ENCODE measurements around the gene FXYD1.

Gene FXYD1

GRCh38 chr19:35124098-35125060 is 14.2 kb upstream of the FXYD1 start:
- Histone ChIP-seq H3K9ac (ENCODE audit: low read depth, low read length) (no peak overlapping the region), H3K27ac (ENCODE audit: low read length) (no peak overlapping the region), H3K27me3 (ENCODE audit: insufficient read depth, low read length, poor library complexity) (no peaks in the 10 kb centered on the region), H4K20me1 (ENCODE audit: insufficient read depth, low read length) (no peaks in the 10 kb centered on the region), H3K4me1 (ENCODE audit: insufficient read depth, low read length) (no peaks in the 10 kb centered on the region), H2AFZ (ENCODE audit: low read depth, low read length) (no peak overlapping the region), H3K4me2 (ENCODE audit: insufficient read depth, low read length) (no peak overlapping the region), H3K79me2 (ENCODE audit: insufficient read depth, low read length) (no peaks in the 10 kb centered on the region), H3K36me3 (ENCODE audit: insufficient read depth, low read length) (no peaks in the 10 kb centered on the region), H3K9me3 (ENCODE audit: insufficient read depth, low read length, severe bottlenecking) (no peaks in the 10 kb centered on the region), H3K4me3 (ENCODE audit: low read depth in 1 of 2, low read length in 2 of 2) (no peak overlapping the region)
- TF ChIP-seq EZH2 (IDR thresholded peaks at IDR 0.05; ENCODE audit: borderline replicate concordance, low read depth, low read length, severe bottlenecking) (no peak), CTCF (IDR thresholded peaks at IDR 0.05; ENCODE audit: borderline replicate concordance, extremely low read depth, low read length, poor library complexity, severe bottlenecking) (no peak)
- ATAC-seq (ENCODE audit: insufficient read depth, low read depth) = no peak
- no peak for DNase-seq

GRCh38 chr19:35125270-35125717 is 13.3 kb upstream of the FXYD1 start:
- TF ChIP-seq EZH2 (IDR thresholded peaks at IDR 0.05; ENCODE audit: borderline replicate concordance, low read depth, low read length, severe bottlenecking) = no peak
- no peak for TF ChIP-seq CTCF (IDR thresholded peaks at IDR 0.05; ENCODE audit: borderline replicate concordance, extremely low read depth, low read length, poor library complexity, severe bottlenecking)

GRCh38 chr19:35125749-35126623 is 12.6 kb upstream of the FXYD1 start:
- no peaks in the 10 kb centered on the region for H3K79me2 ChIP-seq (ENCODE audit: insufficient read depth, low read length)
- H3K27me3 ChIP-seq (ENCODE audit: insufficient read depth, low read length, poor library complexity) = no peaks in the 10 kb centered on the region
- no peaks in the 10 kb centered on the region for H3K4me1 ChIP-seq (ENCODE audit: insufficient read depth, low read length)
- H3K36me3 ChIP-seq (ENCODE audit: insufficient read depth, low read length) = no peaks in the 10 kb centered on the region
- DNase-seq = no peak
- H3K4me3 ChIP-seq (ENCODE audit: low read depth in 1 of 2, low read length in 2 of 2) = no peak overlapping the region
- H3K9me3 ChIP-seq (ENCODE audit: insufficient read depth, low read length, severe bottlenecking) = no peaks in the 10 kb centered on the region
- ATAC-seq (ENCODE audit: insufficient read depth, low read depth) = no peak
- no peak for TF ChIP-seq CTCF (IDR thresholded peaks at IDR 0.05; ENCODE audit: borderline replicate concordance, extremely low read depth, low read length, poor library complexity, severe bottlenecking)
- no peak overlapping the region for H3K27ac ChIP-seq (ENCODE audit: low read length)
- H3K4me2 ChIP-seq (ENCODE audit: insufficient read depth, low read length) = no peak overlapping the region
- H4K20me1 ChIP-seq (ENCODE audit: insufficient read depth, low read length) = no peaks in the 10 kb centered on the region
- H2AFZ ChIP-seq (ENCODE audit: low read depth, low read length) = no peak overlapping the region
- no peak overlapping the region for H3K9ac ChIP-seq (ENCODE audit: low read depth, low read length)

More at GRCh38 chr19:35125270-35125717, 13.3 kb upstream of the FXYD1 start:
- H3K27ac ChIP-seq (ENCODE audit: low read length) = no peak overlapping the region
- H3K79me2 ChIP-seq (ENCODE audit: insufficient read depth, low read length) = no peaks in the 10 kb centered on the region
- no peaks in the 10 kb centered on the region for H4K20me1 ChIP-seq (ENCODE audit: insufficient read depth, low read length)
- ATAC-seq (ENCODE audit: insufficient read depth, low read depth) (no peak), DNase-seq (no peak)
- no peak overlapping the region for H2AFZ ChIP-seq (ENCODE audit: low read depth, low read length)
- H3K4me1 ChIP-seq (ENCODE audit: insufficient read depth, low read length) = no peaks in the 10 kb centered on the region
- H3K36me3 ChIP-seq (ENCODE audit: insufficient read depth, low read length) = no peaks in the 10 kb centered on the region
- H3K9ac ChIP-seq (ENCODE audit: low read depth, low read length) = no peak overlapping the region
- H3K27me3 ChIP-seq (ENCODE audit: insufficient read depth, low read length, poor library complexity) = no peaks in the 10 kb centered on the region
- H3K4me3 ChIP-seq (ENCODE audit: low read depth in 1 of 2, low read length in 2 of 2) = no peak overlapping the region
- H3K9me3 ChIP-seq (ENCODE audit: insufficient read depth, low read length, severe bottlenecking) = no peaks in the 10 kb centered on the region
- H3K4me2 ChIP-seq (ENCODE audit: insufficient read depth, low read length) = no peak overlapping the region

All from DND-41 (cell line).